Keratinocyte (primary cell): ENCODE data around the gene UBC. TPM values are rescaled to one million over a fixed set of nuclear protein-coding genes. Genes with fewer than 3 reads are reported as not detected.

Experiments used
- DNase-seq: peaks from one replicate; pipeline ENCODE4 v3.0.0-alpha.2; 2011; ENCODE audit warnings: low read depth, missing footprints, low spot score
- FAIRE-seq: peaks from 2 replicates; lab custom pipeline; 2011; peaks lifted over from hg19 to GRCh38; lab: Jason Lieb, UNC
- H2AFZ ChIP-seq: 2 replicates; pipeline ENCODE4 v1.6.0; 2012; ENCODE audit warnings: low read length, control low read depth, inconsistent platforms; ENCODE audit not compliant: control insufficient read depth
- H3K27ac ChIP-seq: 2 replicates; pipeline ENCODE4 v1.5.1; 2011; ENCODE audit warnings: low read length; ENCODE audit not compliant: control insufficient read depth, insufficient read depth
- H3K27me3 ChIP-seq: 3 replicates; pipeline ENCODE4 v1.6.0; 2011; ENCODE audit warnings: low read length; ENCODE audit not compliant: control insufficient read depth, insufficient read depth; ENCODE audit errors: extremely low read depth
- H3K36me3 ChIP-seq, 2 experiments: 2 replicates in 1 of 2; 3 replicates in 1 of 2; pipeline ENCODE4 v1.5.1; 2011; ENCODE audit warnings: low read length in 2 of 2, mild to moderate bottlenecking in 1 of 2; ENCODE audit not compliant: control insufficient read depth in 2 of 2, insufficient read depth in 2 of 2; ENCODE audit errors: extremely low read depth in 1 of 2
- H3K4me1 ChIP-seq: 3 replicates; pipeline ENCODE4 v1.5.1; 2011; ENCODE audit warnings: low read length; ENCODE audit not compliant: control insufficient read depth, insufficient read depth; ENCODE audit errors: extremely low read depth
- H3K4me2 ChIP-seq: 3 replicates; pipeline ENCODE4 v1.6.0; 2011; ENCODE audit warnings: low read depth, low read length; ENCODE audit not compliant: control insufficient read depth, insufficient read depth; ENCODE audit errors: extremely low read depth
- H3K4me3 ChIP-seq, 3 experiments: fragments of 200-600 bp in 1 of 3; sonication (generic) in 1 of 3; 2 replicates in 2 of 3; 3 replicates in 1 of 3; pipeline ENCODE4 v1.5.1; 2011 to 2016; ENCODE audit warnings: low read length in 3 of 3, mild to moderate bottlenecking in 3 of 3, control low read depth in 2 of 3, inconsistent platforms in 1 of 3, low read depth in 1 of 3, mixed read lengths in 1 of 3, mixed run types in 1 of 3, moderate library complexity in 1 of 3; ENCODE audit not compliant: control insufficient read depth in 2 of 3, insufficient read depth in 2 of 3; ENCODE audit errors: extremely low read depth in 1 of 3
- H3K79me2 ChIP-seq: 2 replicates; pipeline ENCODE4 v1.6.0; 2012; ENCODE audit warnings: low read length; ENCODE audit not compliant: control insufficient read depth, insufficient read depth
- H3K9ac ChIP-seq: 3 replicates; pipeline ENCODE4 v1.6.0; 2011; ENCODE audit warnings: low read length; ENCODE audit not compliant: control insufficient read depth, insufficient read depth; ENCODE audit errors: extremely low read depth
- H3K9me1 ChIP-seq: 3 replicates; pipeline ENCODE4 v1.6.0; 2011; ENCODE audit warnings: low read length; ENCODE audit not compliant: control insufficient read depth, insufficient read depth; ENCODE audit errors: extremely low read depth
- H3K9me3 ChIP-seq: 2 replicates; pipeline ENCODE4 v1.5.1; 2012; ENCODE audit warnings: low read depth, low read length; ENCODE audit not compliant: control insufficient read depth
- H4K20me1 ChIP-seq: 3 replicates; pipeline ENCODE4 v1.6.0; 2011; ENCODE audit warnings: low read length; ENCODE audit not compliant: control insufficient read depth, insufficient read depth; ENCODE audit errors: extremely low read depth
- CTCF ChIP-seq, 3 experiments: IDR thresholded peaks in 1 of 3; conservative IDR thresholded peaks in 1 of 3; optimal IDR thresholded peaks in 1 of 3; 2 replicates in 2 of 3; 3 replicates in 1 of 3; pipeline versions ENCODE3 to v1.5.1; 2011; ENCODE audit warnings: low read length in 3 of 3, mild to moderate bottlenecking in 3 of 3, moderate library complexity in 2 of 3, control low read depth in 1 of 3, inconsistent platforms in 1 of 3; ENCODE audit not compliant: insufficient read depth in 2 of 3; ENCODE audit errors: extremely low read depth in 1 of 3
- EZH2 ChIP-seq: IDR thresholded peaks from one replicate; pipeline ENCODE4 v1.6.1; 2012; ENCODE audit warnings: inconsistent platforms, mild to moderate bottlenecking, low read length, moderate library complexity
- dilution Hi-C: fragments of 300-500 bp; cut with MboI; formaldehyde crosslinking; loops from one replicate; pipeline ENCODE4 v1.7.0; 2020; ENCODE audit warnings: low sequenced_read_pairs; ENCODE audit not compliant: extremely low pct_ligation_motif_present
- polyA plus RNA-seq, 5 experiments: library from polyadenylated mRNA; depleted of rRNA in 3 of 5; stranded (reverse) in 3 of 5; stranded (forward) in 1 of 5; unstranded in 1 of 5; fragments of >200 nt; gene quantifications; 1 replicate in 1 of 5; 2 replicates in 3 of 5; 3 replicates in 1 of 5; pipeline versions ENCODE4 v1.2.1 to v1.2.3, GENCODE V29; 2011 to 2012; ENCODE audit warnings: missing spikeins in 2 of 5, low read depth in 1 of 5, low replicate concordance in 1 of 5

The UBC gene
- polyA plus RNA-seq, 1 donor (not counting 4 experiments of a cell fraction or from before 2014, with no cell fraction given), result 2,363 TPM

- dilution Hi-C loops, result no loop called here
- Histone ChIP-seq H4K20me1 (no peaks in the 10 kb centered on the region), H3K9me3 (no peaks in the 10 kb centered on the region), H3K4me3 (no peak overlapping the region), H2AFZ (no peak overlapping the region), H3K27ac (no peak overlapping the region), H3K4me2 (no peak overlapping the region), H3K9me1 (peaks cover 2% of the 10 kb centered on the region), H3K27me3 (no peaks in the 10 kb centered on the region), H3K36me3 (no peaks in the 10 kb centered on the region), H3K9ac (no peak overlapping the region), H3K79me2 (no peaks in the 10 kb centered on the region), H3K4me1 (peaks cover 18% of the 10 kb centered on the region)
- FAIRE-seq (no peak), DNase-seq (no peak)
- TF ChIP-seq EZH2, result no peak
Measured at GRCh38 chr12:124871297-124871696, 43.2 kb downstream of the UBC start.

- no peaks in the 10 kb centered on the region for H4K20me1 ChIP-seq
- H3K36me3 ChIP-seq, result no peaks in the 10 kb centered on the region
- no peaks in the 10 kb centered on the region for H3K79me2 ChIP-seq
- no peaks in the 10 kb centered on the region for H3K27me3 ChIP-seq
- dilution Hi-C loops, result no loop called here
- no peak for TF ChIP-seq CTCF (optimal IDR thresholded peaks at IDR 0.05 in 1 of 3, IDR thresholded peaks at IDR 0.05 in 1 of 3, conservative IDR thresholded peaks at IDR 0.05 in 1 of 3; ENCODE audit: extremely low read depth in 1 of 3, insufficient read depth in 2 of 3, low read length in 3 of 3)
- TF ChIP-seq EZH2, result no peak
- H2AFZ ChIP-seq, result no peak overlapping the region
- H3K4me1 ChIP-seq, result peaks cover 18% of the 10 kb centered on the region
- no peaks in the 10 kb centered on the region for H3K9me3 ChIP-seq
- DNase-seq (no peak), FAIRE-seq (no peak)
- H3K4me2 ChIP-seq, result no peak overlapping the region
- no peak overlapping the region for H3K4me3 ChIP-seq
- peaks cover 2% of the 10 kb centered on the region for H3K9me1 ChIP-seq
- H3K9ac ChIP-seq, result no peak overlapping the region
- H3K27ac ChIP-seq, result no peak overlapping the region
Measured at GRCh38 chr12:124870515-124870914, 43.9 kb downstream of the UBC start.

- peak overlapping the region; percentile 48 for H3K9ac ChIP-seq
- no peaks in the 10 kb centered on the region for H4K20me1 ChIP-seq
- dilution Hi-C loops, result no loop called here
- peak; percentile 94 for DNase-seq
- H2AFZ ChIP-seq, result peak overlapping the region; percentile 57
- no peaks in the 10 kb centered on the region for H3K36me3 ChIP-seq
- no peak for TF ChIP-seq EZH2
- no peak for TF ChIP-seq CTCF (optimal IDR thresholded peaks at IDR 0.05 in 1 of 3, IDR thresholded peaks at IDR 0.05 in 1 of 3, conservative IDR thresholded peaks at IDR 0.05 in 1 of 3; ENCODE audit: extremely low read depth in 1 of 3, insufficient read depth in 2 of 3, low read length in 3 of 3)
- peak overlapping the region; percentile 62 for H3K4me2 ChIP-seq
- no peaks in the 10 kb centered on the region for H3K79me2 ChIP-seq
- H3K9me1 ChIP-seq, result peaks cover under 1% of the 10 kb centered on the region
- FAIRE-seq, result peak; percentile 64
- H3K9me3 ChIP-seq, result no peaks in the 10 kb centered on the region
- peaks cover 19% of the 10 kb centered on the region for H3K4me1 ChIP-seq
- no peaks in the 10 kb centered on the region for H3K27me3 ChIP-seq
- H3K4me3 ChIP-seq, result peak overlapping the region in 1 of 3 experiments; percentile 26
- peak overlapping the region; percentile 16 for H3K27ac ChIP-seq
Measured at GRCh38 chr12:124869059-124869665, 45.3 kb downstream of the UBC start.
